ENCODE measurements around the gene TTC23.

The TTC23 gene

DNA sequence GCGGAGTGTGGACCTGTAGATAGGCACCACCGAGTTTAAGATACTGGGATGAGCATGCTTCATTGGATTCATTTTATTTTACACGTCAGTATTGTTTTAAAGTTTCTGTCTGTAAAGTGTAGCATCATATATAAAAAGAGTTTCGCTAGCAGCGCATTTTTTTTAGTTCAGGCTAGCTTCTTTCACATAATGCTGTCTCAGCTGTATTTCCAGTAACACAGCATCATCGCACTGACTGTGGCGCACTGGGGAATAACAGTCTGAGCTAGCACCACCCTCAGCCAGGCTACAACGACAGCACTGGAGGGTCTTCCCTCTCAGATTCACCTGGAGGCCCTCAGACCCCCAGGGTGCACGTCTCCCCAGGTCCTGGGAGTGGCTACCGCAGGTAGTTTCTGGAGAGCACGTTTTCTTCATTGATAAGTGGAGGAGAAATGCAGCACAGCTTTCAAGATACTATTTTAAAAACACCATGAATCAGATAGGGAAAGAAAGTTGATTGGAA is 115.0 kb downstream of the TTC23 start:
- no peak for DNase-seq

DNA sequence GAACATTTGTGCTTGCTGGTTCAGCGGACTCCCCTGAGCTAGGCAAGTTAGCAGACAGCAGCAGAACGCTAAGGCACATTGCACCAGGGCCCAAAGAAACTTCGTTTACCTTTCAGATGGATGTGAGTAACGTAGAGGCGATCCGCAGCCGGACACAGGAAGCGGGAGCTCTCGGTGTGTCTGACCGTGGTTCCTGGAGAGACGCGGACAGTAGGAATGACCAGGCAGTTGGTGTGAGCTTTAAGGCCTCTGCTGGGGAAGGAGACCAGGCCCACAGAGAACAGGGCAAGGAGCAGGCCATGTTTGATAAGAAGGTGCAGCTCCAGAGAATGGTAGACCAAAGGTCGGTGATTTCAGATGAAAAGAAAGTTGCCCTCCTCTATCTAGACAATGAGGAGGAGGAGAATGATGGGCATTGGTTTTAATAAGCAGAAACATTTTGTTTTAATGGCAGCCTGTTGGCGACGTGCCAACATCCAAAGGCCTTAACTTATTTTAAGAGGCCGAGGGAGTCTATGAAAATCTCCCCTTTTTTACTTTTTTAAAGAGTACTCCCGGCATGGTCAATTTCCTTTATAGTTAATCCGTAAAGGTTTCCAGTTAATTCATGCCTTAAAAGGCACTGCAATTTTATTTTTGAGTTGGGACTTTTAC is 116.6 kb downstream of the TTC23 start:
- DNase-seq = no peak

DNA sequence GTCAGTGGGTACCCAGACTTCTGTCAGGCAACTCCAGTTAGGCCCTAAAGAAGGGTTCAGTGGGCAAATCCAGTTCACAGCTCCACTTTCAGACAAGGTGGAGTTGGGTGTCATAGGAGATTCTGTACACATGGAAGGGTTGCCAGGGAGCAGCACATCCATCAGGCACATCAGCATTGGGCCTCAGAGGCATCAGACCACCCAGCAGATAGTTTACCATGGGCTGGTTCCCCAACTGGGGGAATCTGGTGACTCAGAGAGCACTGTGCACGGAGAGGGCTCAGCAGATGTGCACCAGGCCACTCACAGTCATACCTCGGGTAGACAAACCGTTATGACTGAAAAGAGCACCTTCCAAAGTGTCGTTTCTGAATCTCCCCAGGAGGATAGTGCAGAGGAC is 117.3 kb downstream of the TTC23 start:
- DNase-seq = no peak

DNA sequence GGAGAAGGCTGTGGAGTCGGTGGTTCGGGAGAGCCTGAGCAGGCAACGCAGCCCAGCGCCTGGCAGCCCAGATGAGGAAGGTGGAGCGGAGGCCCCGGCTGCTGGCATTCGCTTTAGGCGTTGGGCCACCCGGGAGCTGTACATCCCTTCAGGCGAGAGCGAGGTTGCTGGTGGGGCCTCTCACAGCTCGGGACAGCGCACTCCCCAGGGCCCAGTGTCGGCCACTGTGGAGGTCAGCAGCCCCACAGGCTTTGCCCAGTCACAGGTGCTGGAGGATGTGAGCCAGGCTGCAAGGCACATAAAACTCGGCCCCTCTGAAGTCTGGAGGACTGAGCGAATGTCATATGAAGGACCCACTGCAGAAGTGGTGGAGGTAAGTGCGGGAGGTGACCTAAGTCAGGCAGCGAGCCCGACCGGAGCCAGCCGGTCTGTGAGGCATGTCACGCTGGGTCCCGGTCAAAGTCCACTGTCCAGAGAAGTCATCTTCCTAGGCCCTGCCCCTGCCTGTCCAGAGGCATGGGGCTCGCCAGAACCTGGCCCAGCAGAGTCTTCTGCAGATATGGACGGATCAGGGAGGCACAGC is 117.8 kb downstream of the TTC23 start:
- no peak for DNase-seq

DNA sequence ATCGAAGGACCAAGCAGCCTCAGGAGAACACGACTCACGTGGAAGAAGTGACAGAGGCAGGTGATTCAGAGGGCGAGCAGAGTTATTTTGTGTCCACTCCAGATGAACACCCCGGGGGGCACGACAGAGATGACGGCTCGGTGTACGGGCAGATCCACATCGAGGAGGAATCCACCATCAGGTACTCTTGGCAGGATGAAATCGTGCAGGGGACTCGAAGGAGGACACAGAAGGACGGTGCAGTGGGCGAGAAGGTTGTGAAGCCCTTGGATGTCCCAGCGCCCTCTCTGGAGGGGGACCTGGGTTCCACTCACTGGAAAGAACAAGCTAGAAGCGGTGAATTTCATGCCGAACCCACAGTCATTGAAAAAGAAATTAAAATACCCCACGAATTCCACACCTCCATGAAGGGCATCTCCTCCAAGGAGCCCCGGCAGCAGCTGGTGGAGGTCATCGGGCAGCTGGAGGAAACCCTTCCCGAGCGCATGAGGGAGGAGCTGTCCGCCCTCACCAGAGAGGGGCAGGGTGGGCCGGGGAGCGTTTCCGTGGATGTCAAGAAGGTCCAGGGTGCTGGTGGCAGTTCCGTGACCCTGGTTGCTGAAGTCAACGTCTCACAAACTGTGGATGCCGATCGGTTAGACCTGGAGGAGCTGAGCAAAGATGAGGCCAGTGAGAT is 118.5 kb downstream of the TTC23 start:
- no peak for DNase-seq

DNA sequence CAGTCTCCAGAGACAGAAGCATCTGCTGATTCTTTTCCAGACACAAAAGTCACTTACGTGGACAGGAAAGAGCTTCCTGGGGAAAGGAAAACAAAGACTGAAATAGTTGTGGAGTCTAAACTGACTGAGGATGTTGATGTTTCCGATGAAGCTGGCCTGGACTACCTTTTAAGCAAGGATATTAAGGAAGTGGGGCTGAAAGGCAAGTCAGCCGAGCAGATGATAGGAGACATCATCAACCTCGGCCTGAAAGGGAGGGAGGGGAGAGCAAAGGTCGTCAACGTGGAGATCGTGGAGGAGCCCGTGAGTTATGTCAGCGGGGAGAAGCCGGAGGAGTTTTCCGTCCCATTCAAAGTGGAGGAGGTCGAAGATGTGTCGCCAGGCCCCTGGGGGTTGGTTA is 119.1 kb downstream of the TTC23 start:
- DNase-seq = no peak

DNA sequence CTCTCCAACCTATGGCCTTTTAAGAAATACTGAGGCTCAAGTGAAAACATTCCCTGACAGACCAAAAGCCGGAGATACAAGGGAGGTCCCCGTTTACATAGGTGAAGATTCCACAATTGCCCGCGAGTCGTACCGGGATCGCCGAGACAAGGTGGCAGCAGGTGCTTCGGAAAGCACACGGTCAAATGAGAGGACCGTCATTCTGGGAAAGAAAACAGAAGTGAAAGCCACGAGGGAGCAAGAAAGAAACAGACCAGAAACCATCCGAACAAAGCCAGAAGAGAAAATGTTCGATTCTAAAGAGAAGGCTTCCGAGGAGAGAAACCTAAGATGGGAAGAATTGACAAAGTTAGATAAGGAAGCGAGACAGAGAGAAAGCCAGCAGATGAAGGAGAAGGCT is 119.7 kb downstream of the TTC23 start:
- DNase-seq = no peak

DNA sequence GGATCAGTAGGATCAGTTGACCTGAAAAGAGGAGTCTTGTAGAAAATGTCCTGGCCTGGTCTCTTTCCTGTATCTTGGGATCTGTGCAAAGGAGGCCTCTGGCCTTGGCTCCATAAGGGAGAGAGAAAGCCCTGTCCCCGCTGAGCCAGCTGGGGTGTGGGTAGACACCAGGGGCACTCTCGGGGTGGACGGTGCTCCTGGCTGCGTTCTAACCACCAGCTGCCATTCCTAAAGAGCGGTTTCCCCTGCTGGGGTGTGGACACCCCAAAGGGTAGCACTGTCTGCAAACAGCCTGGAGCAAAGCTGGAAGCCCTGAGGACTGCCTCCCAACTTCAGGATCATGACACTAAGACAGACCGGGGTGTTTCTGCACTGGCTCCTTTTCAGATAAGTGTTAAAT is 121.0 kb downstream of the TTC23 start:
- no peak for DNase-seq

DNA sequence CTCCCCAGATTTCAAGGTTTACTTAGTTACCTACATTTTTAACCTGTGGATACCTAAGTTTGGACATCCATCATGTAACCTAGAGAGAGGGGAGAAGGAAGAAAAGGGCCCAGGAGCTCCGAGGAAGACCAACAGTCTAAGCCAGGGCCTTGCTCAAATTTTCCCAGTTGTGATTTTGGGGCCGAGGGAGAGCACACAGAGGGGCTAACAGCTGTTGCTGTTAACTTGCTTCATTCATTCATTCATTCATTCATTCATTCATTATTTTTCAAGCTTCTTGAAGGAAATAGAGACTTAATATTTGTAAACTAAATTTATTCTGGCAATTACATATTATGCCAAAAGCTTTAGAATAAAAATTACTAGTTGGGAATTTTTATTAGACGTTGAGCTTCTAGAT is 121.6 kb downstream of the TTC23 start:
- DNase-seq = no peak

DNA sequence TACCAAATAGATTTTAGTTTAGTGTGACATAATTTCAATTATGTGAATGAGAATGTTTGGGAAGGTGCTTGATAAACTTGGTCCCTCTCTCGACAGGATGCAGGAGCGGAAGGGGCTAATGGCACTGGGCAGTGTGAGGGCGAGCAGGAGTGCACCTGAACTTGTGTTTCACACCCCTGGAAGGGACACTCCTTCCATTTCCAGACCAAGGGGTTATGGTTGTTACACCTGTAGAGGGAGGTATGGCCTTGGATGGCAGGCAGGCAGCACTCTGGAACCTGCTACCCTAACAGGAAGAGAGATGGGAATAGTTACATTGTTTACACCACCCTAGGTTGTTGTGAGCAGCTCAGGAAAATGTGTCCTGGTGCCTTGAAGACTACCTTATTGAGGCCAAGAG is 122.5 kb downstream of the TTC23 start:
- DNase-seq = no peak

DNA sequence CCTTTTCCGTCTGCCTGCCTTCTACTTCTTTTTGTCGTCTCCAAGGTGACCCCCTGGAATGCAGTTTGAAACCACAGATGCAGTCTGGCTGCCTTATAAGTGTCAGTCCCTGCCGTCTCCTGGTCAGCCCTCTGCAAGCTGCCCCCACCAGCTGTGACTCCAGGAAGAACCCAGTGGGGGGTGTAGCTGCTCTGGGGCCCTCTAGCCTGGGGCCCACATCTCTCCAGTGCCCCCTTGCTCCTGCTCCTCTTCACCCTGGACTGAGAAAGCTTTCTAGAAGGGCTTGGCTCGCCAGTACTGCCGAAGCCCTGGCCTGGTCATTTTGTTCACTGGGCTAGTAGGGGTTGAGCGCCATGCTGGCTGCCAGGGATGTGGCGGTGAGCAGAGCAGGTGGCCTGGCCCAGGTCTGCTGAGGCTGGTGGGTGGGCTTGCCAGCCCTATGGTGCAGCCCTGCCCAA is 123.2 kb downstream of the TTC23 start:
- DNase-seq = no peak

DNA sequence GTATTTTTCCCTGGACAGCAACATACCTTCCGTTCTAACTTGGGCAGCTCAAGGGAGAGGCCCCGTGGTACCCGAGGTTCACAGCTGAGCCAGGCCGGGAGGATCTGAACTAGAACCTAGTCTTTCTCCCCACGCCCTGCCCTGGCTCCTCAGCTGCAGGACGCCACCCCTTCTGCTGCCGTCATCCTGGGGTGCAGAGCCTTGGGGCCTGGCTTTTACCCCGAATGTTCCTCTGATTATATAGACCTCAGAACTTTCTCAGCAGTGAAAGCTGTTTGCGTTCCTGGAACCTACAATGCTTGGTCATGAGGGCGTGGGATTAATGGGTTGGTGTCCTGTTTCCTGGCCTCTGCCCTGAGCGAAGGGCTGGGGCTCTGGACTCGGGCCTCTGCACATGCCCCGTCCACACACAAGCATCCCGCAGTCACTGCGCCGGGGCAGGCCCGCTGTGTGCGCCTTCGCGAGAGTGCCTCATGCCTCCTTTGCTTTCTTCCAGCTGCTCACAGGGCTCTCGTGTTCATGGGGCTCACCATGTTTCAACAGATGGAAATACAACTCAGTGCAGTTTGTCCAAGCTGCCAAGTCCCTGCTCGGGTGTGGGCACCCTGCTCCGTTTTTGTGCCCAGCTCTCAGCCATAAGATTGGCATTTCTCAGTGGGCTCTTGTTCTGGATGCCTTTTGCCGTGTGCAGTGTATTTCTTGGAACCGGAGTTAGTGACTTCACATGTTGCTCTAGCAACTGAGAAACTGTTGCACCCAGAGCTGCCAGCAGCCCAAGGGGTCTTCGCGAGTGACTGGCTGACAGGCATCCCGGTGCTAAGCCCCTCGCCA is 124.1 kb downstream of the TTC23 start:
- DNase-seq = no peak

DNA sequence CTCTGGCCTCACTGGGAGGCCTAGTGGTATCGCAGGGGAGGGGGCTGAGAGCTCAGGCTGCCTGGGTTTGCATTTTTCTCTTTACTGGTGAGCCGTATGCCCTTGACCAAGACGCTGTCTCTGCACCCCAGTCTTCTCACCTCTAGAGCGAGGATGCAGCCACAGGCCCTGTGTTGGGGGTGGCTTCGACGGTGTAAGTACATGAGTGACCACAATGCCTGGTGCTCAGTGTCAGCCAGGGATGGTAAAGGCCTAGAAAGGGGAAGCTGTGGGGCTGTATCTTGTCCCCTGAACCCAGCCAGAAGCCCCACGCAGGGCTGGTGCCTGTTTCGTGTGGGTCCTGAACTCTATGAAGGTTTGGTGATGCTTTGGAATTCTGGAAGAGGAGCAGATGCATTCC is 124.7 kb downstream of the TTC23 start:
- no peak for DNase-seq

DNA sequence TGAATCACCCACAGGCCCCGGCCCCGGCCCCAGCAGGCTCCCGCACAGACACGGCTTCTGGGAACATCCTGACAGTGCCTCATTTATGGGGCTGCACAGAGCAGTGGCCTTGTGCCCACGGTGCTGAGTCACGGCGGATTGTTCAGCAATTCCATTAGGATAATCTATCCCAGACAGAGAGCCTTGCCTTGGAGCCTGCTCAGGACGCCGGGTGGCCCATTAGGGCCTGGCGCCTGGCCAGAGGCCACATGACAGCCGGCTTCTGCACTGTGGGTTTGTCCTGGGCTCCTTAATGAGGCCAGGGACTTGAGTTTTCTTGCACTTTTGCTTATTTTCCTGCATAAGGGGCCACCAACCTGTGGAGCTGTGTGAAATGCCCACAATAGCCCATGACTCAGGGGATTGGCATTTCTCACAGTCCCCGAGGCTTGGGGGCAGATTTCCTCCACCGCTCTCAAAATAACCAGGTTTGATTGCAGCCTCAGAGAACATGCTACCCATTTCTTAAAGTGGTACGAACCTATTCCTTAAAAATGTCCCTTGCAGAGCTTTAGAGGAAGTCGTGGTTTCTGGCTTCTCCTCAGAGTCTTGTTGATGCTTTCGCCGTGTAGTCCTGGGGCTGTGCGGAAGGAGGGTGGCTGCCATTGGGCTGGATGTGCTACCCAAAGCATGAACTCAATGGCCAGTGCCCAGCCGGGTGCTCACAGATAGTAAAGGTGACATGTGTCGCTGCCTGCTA is 125.5 kb downstream of the TTC23 start:
- DNase-seq = peak; percentile 52

DNA sequence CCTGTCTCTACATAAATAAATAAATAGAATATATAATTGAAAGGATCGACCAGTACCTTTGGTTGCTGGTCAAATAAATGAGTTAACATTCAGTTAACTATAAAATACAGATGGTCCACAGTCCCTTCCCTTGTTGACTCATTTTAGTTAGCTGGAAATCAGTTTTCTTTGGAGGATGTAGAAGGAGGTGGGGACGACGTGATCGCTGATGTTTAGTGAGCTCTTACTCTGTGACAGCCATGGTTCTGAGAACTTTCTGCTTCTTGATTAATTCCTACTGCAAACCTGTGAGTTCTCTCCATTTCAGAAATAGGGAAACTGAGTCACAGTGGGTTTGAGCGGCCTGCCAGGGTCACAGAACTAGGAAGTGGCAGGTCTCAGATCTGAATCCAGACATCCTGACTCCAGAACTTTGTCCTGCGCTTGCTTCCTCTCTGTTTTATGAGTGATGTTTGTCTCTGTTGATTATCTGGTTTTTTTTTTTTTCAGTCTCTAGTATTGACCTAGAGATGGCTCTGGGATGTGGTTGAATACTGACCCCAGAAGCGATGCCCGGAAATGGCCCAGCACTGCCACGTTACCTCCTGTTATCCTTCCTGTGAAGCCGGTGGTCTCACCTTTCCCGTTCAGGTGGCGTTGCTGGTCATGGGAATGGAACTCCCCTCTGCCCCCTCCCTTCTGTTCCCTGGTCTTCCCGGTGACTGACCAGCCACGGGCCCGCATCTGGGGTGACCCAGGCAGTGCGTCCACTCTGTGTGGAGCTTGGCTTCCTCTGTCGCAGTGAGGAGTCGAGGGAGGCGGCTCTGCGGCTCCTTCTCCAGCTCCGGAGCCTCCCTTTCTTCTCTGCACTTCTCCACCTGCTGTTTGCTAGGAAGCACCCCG is 126.3 kb downstream of the TTC23 start:
- DNase-seq = no peak

DNA sequence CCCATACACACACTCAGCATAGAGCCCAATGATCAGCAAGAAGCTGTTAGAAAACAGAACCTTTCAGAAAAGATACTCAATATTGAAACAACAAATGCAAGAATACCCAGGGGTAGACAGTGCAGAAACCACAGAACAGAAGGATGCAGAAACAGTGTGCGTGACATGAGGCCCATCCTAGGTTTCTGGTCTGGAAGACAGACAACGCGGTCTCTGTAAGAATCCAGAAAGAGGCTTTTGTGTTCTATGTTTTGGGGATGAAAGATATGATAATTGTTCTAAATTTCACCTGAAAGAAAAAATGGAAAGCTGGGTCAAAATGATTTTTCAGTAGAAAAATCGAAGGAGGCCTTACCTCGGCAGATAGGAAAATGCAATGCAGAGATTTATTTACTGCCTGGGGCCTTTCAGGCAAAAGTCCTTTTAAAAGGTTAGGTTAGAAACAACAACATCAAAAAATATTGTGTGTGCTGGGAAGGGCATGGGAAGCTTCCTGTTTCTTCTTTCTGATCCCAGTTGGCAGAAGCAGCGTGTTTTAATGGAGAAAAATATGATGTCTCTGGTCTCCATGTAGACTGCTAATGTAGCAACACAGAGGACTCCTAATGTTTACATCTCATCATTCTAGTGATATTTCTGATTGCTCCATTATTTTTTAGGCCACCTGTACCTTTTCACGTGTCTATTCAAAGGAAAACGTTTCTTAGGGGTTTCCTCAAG is 127.5 kb downstream of the TTC23 start:
- no peak for DNase-seq

DNA sequence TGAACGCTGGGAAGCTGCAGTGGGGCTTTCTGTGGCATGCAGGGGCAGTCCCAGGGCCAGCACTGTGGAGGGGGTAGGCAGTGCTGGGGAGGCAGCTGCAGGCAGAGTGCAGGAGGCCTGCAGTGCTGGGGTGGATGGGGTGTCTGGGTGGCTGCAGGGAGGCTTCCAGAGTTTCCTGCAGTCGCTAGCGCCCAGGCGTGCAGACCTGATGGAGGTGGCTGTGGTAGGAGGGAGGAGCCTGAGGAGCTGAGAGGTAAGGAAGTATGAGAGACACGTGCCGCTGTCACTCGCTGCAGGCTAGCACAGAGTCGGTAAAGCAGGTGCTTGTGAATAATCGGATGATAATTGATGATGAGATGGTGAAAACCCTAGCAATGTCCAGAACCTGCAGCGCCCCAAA is 128.2 kb downstream of the TTC23 start:
- DNase-seq = no peak

DNA sequence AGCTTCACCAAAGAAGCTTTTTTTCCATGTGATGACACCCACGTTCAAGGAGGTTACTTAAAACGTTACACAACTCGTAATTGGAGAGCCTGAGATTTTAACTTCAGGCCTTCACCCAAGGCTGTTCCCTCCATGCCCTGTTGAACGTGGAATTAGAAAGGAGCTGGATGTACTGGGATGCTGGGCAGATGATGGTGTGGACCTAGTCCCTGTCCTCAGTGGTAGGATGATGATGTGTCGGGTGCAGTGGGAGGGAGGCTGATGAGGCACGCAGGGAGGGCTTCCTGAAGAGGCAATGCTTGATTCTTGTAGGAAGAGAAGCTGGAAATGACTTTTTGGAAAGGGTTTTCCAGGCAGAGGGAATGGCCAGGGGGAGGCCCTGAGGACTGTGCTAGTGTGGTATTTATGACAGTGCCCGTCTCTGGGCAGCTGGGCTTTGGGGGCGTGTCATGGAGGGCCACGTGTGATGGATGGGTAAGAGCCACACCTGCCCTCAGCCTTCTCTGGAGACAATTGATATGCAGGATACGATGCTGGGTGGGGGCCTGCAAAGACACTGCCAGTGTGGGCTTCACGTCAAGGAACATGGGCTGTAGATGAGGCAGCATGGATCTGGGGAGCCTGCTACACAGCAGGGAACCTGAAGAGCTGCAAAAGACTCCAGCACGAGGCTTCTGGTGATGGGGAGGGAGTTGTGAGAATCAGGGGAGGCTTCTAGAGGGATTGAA is 129.2 kb downstream of the TTC23 start:
- DNase-seq = no peak

DNA sequence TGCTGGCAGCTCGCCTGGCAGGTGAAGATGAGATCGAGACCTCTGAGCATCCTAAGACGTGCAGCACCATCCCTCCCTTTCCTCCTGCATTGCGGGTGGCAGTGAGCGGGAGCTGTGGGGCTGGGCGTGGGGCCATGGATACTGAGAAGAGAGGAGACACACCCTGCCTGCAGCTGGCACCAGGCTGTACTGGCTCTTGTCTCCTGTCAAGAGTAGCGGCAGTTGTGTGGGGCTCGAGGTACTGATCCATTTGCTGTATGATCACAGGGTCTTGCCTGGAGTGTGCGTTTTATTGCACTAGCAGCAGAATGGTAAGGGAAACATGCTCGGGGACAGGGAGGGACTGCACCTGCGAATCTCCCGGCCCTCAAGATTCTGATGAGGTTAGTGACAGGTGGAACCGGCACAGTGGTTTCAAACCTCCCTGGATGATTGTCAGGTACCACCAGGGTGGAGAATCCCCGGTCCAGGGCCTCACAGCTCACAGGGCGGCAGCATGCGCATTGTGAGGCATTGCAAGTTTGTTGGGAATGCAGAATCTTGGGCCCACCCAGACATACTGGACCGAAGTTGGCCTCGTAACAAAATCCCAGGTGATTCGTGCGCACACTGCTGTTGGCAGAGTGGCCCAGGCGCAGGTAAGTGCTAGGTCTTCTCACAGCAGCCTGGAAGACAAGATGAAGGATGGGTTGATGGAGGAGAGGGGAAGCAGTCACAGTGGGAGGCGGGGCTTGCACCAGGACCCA is 130.4 kb downstream of the TTC23 start:
- DNase-seq = no peak

DNA sequence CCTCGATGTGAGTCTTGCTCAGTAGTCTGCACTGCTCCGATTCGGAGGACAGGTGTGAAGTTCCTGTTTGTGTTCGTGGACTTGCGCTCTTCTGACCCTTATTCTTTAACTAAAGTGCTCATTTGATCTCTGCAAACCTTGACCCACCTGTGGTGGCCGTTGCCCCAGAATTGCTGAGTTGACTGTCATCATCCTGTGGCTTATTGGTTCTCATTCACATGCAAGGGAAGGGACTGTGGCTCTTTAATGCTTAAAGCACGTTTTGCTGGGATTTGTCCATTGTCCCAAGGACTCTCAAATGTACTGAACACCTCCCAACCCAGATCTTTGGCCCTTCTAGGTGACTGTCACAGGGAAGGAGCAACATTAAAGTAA is 131.1 kb downstream of the TTC23 start:
- no peak for DNase-seq

Data from COR-L47 (cell line).